ENCODE measurements around the gene NTN5. TPM values are rescaled to one million over a fixed set of nuclear protein-coding genes. Genes with fewer than 3 reads are reported as not detected.
"Not testable (repeated sequence)": the region's sequence is repeated elsewhere in the genome, so short reads cannot be mapped to it uniquely, and the experiment has no call there.

Gene NTN5
- total RNA-seq, 1 donor from 2014 or later = 1.4 TPM

DNA sequence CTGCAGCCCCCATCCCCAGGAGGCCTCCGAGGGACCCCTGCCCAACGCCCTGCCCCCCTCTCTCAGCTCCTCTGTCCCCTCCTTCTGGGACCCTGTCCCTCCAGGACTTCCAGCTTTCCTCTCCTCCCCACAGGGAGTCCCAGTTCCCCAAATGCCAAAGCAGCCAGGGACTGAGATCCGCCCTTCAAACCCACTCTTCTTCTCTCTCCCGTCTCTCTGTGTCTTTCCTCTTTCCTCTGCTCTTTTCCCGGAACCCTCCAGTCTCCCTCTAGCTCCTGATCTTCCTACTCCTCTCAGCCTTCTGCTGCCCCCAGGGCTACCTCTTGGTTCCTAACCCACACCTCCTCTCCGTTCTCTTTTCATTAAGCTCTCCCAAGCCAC lies 27.2 kb downstream of the NTN5 start:
- DNase-seq (ENCODE audit: extremely low read depth, low read depth, low spot score) = no peak

- no peak for DNase-seq (ENCODE audit: extremely low read depth, low read depth, low spot score)
Observed at GRCh38 chr19:48644839-48645619, 27.8 kb downstream of the NTN5 start.

- no peak for DNase-seq (ENCODE audit: extremely low read depth, low read depth, low spot score)
Observed at GRCh38 chr19:48644355-48644754, 28.5 kb downstream of the NTN5 start.

DNA sequence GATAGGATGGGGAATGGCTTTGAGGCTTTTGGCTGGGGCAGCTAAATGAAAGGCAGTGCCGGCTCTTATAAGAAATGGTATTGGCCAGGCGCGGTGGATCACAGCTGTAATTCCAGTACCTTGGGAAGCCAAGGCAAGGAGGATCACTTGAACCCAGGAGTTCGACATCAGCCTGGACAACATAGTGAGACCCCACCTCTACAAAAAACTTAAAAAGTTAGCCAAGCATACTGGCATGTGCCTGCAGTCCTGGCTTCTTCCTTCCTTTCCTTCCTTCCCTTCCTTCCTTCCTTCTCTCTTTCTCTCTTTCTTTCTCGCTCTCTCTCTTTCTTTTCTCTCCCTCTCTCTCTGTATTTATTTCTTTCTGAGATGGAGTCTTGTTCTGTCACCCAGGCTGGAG lies 30.0 kb downstream of the NTN5 start:
- DNase-seq (ENCODE audit: extremely low read depth, low read depth, low spot score) = no peak

DNA sequence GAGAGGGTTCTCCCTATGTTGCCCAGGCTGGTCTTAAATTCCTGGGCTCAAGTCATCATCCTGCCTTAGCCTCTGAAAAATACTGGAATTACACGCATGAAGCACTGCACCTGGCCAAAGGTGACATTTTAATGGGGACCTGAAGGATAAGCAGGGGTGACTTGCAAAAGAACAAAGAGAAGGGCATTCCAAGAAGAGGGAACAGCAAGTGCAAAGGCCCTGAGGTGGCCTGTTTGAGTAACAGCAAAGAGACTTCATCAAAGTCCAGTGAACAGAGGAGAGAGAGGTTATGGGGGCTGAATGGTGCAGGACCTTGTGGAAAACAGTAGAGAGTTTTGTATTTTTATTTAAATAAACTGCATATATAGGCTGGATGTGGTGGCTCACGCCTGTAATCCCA lies 31.0 kb downstream of the NTN5 start:
- DNase-seq (ENCODE audit: extremely low read depth, low read depth, low spot score) = no peak

DNA sequence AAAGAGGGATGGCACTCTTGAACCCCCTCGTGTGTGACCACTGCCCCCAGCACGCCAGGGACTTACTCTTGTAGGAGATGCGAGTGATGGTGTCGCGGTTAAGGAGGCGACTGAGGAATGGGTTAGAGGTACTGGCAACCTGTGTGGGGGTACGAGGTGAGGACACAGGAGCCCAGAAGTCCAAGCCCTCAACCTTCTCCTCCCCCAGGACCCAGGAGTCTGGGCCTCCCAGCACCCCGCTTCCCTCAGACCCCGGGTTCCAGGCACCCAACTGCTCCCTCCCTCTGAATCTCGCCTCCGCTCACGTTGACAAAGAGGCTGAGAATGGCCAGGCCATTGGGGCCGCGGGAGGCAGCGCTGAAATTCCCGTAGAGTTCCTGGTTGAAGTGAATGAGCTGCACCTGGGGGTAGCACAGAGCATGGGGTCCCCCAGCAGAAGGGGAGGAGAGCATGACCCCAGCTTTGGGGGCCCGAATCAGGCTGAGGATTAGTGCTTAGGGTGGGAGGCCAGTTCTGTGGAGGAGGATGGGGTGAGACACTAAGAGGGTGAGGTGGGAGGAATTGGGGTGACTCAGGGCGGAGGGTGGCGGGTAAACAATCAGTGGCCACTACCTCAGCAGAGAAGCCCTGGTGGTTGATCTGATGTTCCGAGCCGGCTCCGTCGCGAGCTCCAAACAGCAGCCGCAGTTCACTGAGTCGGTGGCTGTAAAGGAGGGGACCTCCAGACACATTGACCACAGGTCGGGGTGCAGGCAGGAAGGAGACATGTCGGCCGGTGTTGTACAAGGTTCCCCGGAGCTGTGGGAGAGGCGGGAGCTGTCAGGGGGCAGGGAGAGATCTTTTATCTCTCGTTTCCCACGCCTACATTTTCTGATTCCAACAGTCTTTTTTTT lies 33.1 kb downstream of the NTN5 start:
- no peak for DNase-seq (ENCODE audit: extremely low read depth, low read depth, low spot score)

DNA sequence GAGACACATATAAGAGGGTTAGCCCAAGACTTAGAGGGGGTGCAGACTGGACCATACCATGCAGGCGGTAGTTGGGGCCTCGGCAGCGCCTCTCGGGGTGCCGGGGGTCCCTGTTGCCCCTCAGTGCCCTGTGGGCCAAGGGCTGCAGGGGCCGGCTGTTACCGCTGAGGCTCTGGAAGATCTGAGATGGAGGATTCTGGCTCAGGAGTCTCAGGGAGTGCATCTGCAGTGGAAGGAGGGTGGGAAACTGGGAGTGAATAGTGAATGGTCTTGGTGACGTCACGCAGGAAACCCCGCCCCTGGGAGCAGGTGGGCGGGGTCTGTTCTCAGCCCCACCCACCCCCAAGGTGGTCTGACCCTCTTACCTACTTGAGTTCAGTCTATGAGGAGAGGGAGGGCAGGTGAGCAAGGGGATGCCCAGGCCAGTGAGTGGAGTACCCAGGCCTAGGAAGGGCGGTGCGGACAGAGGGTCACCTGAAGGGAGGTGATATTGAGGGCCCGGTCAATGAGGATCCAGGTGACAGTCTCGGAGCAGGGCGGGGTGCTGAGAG lies 33.9 kb downstream of the NTN5 start:
- DNase-seq (ENCODE audit: extremely low read depth, low read depth, low spot score) = no peak

DNA sequence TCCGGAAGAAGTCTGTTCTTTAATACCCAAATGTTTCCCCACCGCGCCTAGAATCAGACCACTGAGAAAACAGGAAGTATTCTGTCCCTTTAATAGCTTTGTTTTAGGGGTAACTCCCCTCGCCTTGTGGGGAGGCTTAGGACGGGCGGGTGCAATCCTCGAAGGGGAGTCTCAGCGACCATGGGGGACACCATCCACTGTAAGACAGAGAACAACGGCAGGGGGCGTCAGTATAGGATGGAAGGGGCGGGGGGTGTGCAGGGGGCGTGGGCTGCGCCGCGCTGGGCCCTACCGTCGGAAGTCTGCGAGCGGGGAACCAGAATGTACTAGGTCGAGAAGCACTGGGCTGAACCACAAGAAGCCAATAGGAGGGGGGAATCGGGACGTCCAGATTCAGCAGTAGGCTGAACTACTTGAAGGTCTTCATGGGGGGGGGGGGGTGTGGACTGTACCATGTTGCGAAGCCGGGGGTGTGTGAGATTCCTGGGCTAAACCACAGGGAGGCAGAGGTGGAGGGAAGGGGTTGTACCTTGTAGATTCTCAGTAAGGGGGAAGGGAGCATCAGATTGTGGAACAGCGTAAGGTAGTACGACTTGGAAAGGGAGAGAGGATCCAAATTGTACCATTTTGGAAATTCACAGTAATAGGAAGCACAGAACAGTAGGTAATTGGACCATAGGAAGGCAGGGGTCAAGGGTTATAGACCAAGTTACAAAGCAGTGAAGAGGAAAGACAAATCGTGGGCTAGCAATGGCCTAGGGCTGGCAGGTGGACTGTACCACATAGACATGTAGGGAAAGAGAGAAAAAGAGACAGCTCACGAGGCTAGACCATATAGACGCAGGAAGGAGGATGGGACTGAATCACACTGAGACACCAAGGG lies 34.6 kb downstream of the NTN5 start:
- no peak for DNase-seq (ENCODE audit: extremely low read depth, low read depth, low spot score)

DNA sequence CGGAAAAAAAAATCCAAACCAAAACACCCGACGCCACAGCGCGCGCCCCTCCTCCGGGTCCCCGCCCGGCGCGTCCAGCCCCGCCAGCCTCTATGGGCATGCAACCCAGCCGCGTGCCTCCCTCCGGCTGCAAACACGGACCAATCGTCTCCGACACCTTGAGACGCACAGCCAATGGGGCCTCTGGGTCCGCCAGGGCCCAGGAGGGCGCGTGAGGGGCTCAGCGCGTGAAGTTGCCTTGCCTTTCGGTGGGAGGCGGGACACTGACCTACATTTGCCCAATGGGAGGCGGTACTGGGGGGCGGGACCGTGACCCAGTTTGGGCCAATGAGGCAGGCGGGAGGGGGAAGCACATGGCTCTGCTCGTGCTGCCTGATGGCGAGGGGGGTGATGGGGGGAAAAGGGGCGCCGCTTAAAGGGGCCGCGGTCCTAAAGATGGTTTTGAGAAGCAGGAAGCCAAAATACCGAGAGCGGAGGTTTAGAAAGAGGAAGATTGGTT lies 35.3 kb downstream of the NTN5 start:
- DNase-seq (ENCODE audit: extremely low read depth, low read depth, low spot score) = no peak

DNA sequence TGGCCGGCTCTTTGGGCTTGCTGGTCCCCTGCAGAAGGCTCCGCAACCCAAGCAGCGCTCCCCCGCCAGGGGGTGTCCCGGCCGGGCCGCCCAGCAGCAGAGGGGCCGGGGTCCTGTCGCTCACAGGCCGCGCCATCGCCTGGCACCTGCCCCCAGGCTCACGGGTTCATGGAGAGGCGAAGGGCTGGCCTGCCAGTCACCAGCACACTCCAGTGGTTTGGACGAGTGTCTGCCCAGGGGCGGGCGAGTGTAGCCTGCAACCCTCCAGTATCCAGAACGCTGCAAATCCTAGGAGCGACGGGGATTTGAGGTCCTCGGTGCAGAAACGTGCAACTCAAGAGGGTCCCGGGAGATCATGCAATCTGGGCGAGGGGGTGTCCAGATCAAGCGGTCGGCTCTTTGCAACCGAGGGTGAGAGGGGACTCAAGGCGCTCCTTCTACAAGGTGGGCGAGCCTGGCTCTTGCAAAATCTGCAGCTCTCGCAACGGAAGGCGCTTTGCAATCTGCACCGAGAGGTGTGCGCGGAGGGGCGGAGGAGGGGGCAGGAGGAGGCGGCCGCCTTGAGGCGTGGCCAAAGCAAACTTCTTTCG lies 35.9 kb downstream of the NTN5 start, which contains the start of gene DBP:
Gene DBP, minus strand, starts transcription at position 521 of the 590 bp plus-strand sequence. Its CDS starts 385 bp downstream, at position 136.
- no peak for DNase-seq (ENCODE audit: extremely low read depth, low read depth, low spot score)

- DNase-seq (ENCODE audit: extremely low read depth, low read depth, low spot score) = no peak
Observed at GRCh38 chr19:48635966-48636858, 36.6 kb downstream of the NTN5 start.

GRCh38 chr19:48635263-48635965 lies 37.4 kb downstream of the NTN5 start:
- DNase-seq (ENCODE audit: extremely low read depth, low read depth, low spot score) = no peak

DNA sequence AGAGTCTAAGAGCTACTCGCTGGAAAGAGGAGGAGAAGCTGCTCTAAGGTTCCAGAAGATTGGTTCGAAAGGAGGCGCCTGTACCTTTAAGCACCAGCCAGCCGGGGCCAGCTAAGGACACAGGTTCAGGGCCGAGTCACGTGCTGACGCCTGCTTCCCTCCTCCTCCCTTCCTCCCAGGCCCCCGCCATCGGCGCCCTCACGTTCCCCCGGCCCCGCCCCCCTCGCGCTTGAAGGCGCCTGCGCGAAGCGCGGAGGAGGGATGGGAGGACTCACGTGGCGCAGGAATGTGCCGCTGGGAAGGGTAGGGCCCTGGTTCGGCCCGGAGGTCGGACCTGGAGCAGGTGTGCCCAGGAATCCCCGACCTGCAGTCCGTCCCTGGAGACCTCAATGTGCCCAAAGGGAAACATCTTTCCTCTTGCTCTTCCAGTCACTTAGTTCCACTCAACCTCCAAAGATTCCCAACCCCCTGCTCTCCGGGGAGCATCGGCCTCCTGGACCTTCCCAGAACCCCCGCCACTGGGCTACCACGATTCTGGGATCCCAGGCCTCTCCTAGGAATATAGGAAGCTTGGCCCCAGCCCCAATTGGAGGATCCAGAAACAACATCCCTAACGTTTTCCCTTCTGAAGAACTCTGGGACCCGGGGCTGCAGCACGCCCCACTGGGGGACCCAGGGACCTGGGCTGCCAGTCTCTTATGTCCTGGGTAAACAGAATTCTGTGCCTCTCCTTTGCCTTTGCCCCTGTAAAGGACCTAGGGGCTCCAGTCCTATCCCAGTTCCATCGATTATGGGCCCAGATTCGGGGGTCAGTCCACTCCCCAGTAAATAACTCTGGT lies 38.2 kb downstream of the NTN5 start:
- no peak for DNase-seq (ENCODE audit: extremely low read depth, low read depth, low spot score)

GRCh38 chr19:48634036-48634342 lies 38.8 kb downstream of the NTN5 start:
- no peak for DNase-seq (ENCODE audit: extremely low read depth, low read depth, low spot score)

- no peak for DNase-seq (ENCODE audit: extremely low read depth, low read depth, low spot score)
Observed at GRCh38 chr19:48633148-48634035, 39.4 kb downstream of the NTN5 start.

- DNase-seq (ENCODE audit: extremely low read depth, low read depth, low spot score) = no peak
Observed at GRCh38 chr19:48632692-48633147, 40.1 kb downstream of the NTN5 start.

GRCh38 chr19:48632286-48632685 lies 40.5 kb downstream of the NTN5 start:
- not testable (repeated sequence) for DNase-seq (ENCODE audit: extremely low read depth, low read depth, low spot score)
